ENCODE results near the gene ZC3H11A. TPM values are rescaled to one million over a fixed set of nuclear protein-coding genes. Genes with fewer than 3 reads are reported as not detected.

ZC3H11A gene
- total RNA-seq, 2 donors from 2014 or later: 78.7 to 111 TPM

DNA sequence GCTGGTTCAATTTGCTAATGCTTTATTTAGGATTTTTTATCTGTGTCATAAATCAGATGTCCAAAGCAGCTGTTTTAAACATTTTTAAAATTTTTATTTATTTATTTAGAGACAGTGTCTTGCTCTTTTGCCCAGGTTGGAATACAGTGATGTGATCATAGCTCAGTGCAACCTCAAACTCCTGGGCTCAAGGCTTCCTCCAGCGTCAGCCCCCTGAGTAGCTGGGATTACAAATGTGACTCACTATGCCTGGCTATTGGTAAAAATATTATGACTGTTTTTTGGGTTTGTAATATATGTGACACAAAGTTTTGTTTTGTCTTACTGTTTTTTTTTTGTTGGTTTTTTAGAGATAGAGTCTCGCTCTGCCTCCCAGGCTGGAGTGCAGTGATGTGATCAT lies 11.8 kb downstream of the ZC3H11A start:
- H3K27ac ChIP-seq: peak overlapping the region in 1 of 2 donors; percentile 8
- H3K9me3 ChIP-seq: no peaks in the 10 kb centered on the region
- peaks cover 15% of the 10 kb centered on the region for H3K36me3 ChIP-seq
- H3K27me3 ChIP-seq (replicated peaks; ENCODE audit: insufficient read depth): no peaks in the 10 kb centered on the region
- H3K4me1 ChIP-seq (ENCODE audit: control insufficient read depth in 1 of 2, low read depth in 2 of 2): peaks cover 13 to 45% of the 10 kb centered on the region in 2 donors
- ATAC-seq (ENCODE audit: insufficient number of reproducible peaks, low FRiP score, low read depth): peak; percentile 50
- DNase-seq (ENCODE audit: low spot score): no peak
- no peak overlapping the region for H3K4me3 ChIP-seq
- no peak for TF ChIP-seq CTCF (IDR thresholded peaks at IDR 0.05)

DNA sequence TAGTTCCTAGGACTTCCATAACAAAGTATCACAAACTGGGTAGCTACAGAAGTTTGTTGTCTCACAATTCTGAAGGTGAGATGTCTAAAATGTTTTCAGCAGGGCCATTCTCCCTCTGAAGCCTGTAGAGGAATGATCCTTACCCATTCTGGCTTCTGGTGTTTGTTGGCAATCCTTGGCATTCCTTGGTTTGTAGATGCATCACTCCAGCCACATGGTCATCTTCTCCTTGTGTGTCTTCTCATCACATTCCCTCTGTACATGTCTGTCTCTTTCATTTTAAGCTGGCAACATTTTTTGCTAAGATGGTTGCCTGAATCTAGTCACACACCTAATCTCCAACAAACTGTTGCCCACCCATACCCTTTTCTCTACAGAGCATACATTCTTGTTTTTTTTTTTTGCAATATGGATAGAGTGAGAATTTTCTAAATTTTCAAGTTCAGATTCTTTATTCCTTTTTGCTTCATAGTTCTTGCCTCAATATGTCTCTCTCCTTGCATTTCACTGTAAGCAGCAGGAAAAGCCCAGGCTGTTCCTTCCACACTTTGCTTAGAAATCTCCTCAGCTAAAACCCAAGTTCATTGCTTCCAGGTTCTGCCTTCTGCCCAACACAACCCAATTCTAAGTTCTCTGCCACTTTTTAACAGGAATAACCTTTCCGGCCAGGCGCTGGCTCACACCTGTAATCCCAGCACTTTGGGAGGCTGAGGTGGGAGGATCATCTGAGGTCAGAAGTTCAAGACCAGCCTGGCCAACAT lies 18.3 kb downstream of the ZC3H11A start:
- H3K4me3 ChIP-seq: no peak overlapping the region
- H3K27ac ChIP-seq: no peak overlapping the region
- peaks cover 9 to 26% of the 10 kb centered on the region in 2 donors for H3K4me1 ChIP-seq (ENCODE audit: control insufficient read depth in 1 of 2, low read depth in 2 of 2)
- no peak for ATAC-seq (ENCODE audit: insufficient number of reproducible peaks, low FRiP score, low read depth)
- peaks cover 34% of the 10 kb centered on the region for H3K36me3 ChIP-seq
- DNase-seq (ENCODE audit: low spot score): no peak
- H3K27me3 ChIP-seq (replicated peaks; ENCODE audit: insufficient read depth): no peaks in the 10 kb centered on the region
- TF ChIP-seq CTCF (IDR thresholded peaks at IDR 0.05): no peak
- no peaks in the 10 kb centered on the region for H3K9me3 ChIP-seq

- Histone ChIP-seq H3K36me3 (peaks cover 63% of the 10 kb centered on the region), H3K4me1 (ENCODE audit: control insufficient read depth in 1 of 2, low read depth in 2 of 2) (peaks cover 0 to 4% of the 10 kb centered on the region in 2 donors), H3K4me3 (no peak overlapping the region), H3K27me3 (replicated peaks; ENCODE audit: insufficient read depth) (no peaks in the 10 kb centered on the region), H3K27ac (no peak overlapping the region), H3K9me3 (no peaks in the 10 kb centered on the region)
- no peak for TF ChIP-seq CTCF (IDR thresholded peaks at IDR 0.05)
- DNase-seq (ENCODE audit: low spot score) (no peak), ATAC-seq (ENCODE audit: insufficient number of reproducible peaks, low FRiP score, low read depth) (no peak)
Observed at GRCh38 chr1:203818399-203818798, 23.0 kb downstream of the ZC3H11A start.

GRCh38 chr1:203823306-203823705 lies 27.9 kb downstream of the ZC3H11A start:
- no peak for TF ChIP-seq CTCF (IDR thresholded peaks at IDR 0.05)
- H3K4me3 ChIP-seq: no peak overlapping the region
- no peaks in the 10 kb centered on the region for H3K9me3 ChIP-seq
- H3K4me1 ChIP-seq (ENCODE audit: control insufficient read depth in 1 of 2, low read depth in 2 of 2): peaks cover 6 to 9% of the 10 kb centered on the region in 2 donors
- no peak overlapping the region for H3K27ac ChIP-seq
- ATAC-seq (ENCODE audit: insufficient number of reproducible peaks, low FRiP score, low read depth) (no peak), DNase-seq (ENCODE audit: low spot score) (no peak)
- H3K36me3 ChIP-seq: peaks cover 45% of the 10 kb centered on the region
- no peaks in the 10 kb centered on the region for H3K27me3 ChIP-seq (replicated peaks; ENCODE audit: insufficient read depth)

DNA sequence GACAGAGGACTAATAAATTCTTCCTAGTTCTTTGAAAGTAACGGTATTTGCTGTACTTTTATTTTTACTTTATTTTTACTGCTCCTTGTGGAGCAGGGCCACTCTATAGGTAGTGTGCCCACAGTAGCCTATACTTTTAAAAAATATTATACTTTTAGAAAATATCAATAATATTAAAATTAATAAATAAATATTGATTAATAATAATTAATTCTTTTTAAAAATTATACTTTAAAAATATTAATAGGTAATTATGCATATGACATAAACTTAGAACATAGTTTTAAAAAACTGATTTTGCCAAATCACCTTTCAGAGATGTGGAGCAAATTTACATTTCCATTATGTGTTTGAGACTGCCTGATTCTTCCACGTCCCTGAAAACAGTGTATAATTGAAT lies 30.8 kb downstream of the ZC3H11A start:
- no peak for DNase-seq (ENCODE audit: low spot score)
- no peak overlapping the region for H3K27ac ChIP-seq
- no peaks in the 10 kb centered on the region for H3K27me3 ChIP-seq (replicated peaks; ENCODE audit: insufficient read depth)
- no peak for TF ChIP-seq CTCF (IDR thresholded peaks at IDR 0.05)
- peaks cover 31% of the 10 kb centered on the region for H3K36me3 ChIP-seq
- no peak for ATAC-seq (ENCODE audit: insufficient number of reproducible peaks, low FRiP score, low read depth)
- H3K9me3 ChIP-seq: no peaks in the 10 kb centered on the region
- H3K4me1 ChIP-seq (ENCODE audit: control insufficient read depth in 1 of 2, low read depth in 2 of 2): peaks cover 14 to 20% of the 10 kb centered on the region in 2 donors
- H3K4me3 ChIP-seq: no peak overlapping the region

Data from thoracic aorta (tissue), 2 donors.